Measurements from ENCODE around the gene PTCSC3.

- TF ChIP-seq CTCF (conservative IDR thresholded peaks at IDR 0.05; ENCODE audit: low read depth, low read length) (no peak), EZH2 (IDR thresholded peaks at IDR 0.05; ENCODE audit: borderline replicate concordance, low read depth, low read length, poor library complexity, severe bottlenecking) (no peak)
These were observed 38.1 kb upstream of the PTCSC3 start for GRCh38 chr14:36214476-36215216.

All from A673 (cell line).